ENCODE data around the gene P2RY14.
"Not testable (repeated sequence)": the region's sequence is repeated elsewhere in the genome, so short reads cannot be mapped to it uniquely, and the experiment has no call there.

P2RY14 gene

DNA sequence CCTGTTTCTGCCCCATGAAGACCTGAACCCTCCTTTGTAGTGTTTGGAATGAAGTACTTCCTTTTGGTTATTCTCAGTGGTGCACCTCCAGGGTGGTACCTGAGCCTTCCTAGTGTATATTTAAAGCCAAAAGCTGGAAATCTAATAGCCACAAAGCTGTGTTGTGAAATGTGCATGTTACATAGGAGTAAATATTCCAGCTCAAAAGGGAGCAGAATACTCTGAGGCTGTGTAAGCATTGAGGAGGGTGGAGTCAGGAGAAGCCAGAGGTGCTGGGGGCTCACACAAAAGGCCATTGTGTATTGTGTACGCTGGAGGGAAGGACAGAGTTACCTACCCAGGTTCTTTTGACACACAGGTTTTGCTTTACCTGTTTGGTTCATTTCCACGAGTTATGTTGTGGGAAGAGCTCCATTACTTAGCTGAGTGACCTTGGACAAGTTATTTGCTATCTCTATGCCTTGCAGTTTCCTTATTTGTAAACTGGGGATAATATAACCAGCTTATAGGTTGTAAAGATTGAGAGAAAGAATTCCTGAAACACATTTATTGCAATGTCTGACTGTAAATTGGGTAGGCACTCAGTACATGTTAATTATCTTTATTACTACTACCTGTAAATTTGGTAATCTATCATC is 100.0 kb downstream of the P2RY14 start:
- DNase-seq (ENCODE audit: low read depth) = no peak

DNA sequence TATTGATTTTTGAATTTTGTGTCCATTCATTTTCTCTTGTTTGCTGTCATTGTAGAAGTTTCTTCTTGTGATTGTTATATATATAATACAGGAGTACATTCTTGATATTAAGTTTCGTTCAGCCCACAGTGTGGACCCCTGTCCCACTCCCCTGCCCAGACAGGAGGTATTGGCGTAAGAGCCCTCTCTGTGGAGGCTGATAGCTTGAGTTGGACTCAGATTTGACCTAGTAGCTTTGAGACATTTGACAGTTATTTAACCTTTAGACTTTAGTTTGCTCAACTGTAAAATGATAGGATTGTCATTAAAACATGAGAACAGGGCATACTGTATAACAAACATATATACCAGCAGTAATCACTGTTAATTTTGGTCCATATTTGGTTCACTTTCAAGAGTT is 102.4 kb downstream of the P2RY14 start:
- no peak for DNase-seq (ENCODE audit: low read depth)

DNA sequence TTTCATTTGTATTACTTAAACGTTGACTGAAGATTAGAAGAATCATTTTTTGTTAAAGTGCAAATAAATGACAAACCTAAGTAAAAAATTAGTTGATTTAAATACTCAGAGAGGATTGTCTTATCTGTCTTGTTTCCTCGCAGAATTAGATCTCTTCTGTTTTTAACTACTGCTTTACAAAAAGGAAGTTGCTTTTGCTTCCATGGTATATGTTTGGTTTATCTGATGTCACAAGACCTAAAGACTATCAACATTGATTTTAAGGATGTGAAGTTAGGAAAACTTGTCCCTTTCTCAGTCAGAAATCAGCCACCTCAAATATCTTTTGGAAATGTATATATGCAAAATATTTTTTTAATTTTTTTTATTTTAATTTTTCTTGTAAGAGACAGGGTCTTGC is 104.0 kb downstream of the P2RY14 start:
- DNase-seq (ENCODE audit: low read depth) = no peak

DNA sequence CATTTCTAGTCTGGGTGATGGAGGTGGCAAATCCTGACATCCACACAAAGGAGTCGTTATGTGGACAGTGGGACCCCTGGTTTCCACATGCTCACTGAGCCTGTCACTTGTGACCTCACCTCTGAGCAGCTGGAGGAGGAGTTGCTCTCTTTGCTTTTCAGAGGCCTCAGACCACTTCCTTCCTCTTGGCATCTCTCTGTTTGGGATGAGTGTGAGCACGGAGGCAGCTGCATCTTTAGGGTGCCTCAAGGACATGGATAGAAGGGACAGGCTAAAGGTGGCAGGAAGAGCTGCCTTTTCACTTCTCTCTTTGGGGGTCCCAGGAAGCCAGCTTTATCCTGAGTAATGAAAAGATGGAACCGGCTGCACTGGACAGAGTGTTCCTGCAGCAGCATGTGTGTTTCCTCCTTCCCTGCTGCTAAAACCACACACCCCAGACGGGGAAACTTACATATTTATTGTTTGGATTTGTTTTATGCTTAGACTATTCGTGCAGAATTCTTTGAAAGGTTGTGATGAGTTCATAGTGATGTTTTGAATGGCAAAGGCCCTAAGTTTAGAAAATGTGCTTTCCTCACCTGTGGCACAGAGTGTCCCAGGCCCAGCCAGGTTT is 107.1 kb downstream of the P2RY14 start:
- no peak for DNase-seq (ENCODE audit: low read depth)

DNA sequence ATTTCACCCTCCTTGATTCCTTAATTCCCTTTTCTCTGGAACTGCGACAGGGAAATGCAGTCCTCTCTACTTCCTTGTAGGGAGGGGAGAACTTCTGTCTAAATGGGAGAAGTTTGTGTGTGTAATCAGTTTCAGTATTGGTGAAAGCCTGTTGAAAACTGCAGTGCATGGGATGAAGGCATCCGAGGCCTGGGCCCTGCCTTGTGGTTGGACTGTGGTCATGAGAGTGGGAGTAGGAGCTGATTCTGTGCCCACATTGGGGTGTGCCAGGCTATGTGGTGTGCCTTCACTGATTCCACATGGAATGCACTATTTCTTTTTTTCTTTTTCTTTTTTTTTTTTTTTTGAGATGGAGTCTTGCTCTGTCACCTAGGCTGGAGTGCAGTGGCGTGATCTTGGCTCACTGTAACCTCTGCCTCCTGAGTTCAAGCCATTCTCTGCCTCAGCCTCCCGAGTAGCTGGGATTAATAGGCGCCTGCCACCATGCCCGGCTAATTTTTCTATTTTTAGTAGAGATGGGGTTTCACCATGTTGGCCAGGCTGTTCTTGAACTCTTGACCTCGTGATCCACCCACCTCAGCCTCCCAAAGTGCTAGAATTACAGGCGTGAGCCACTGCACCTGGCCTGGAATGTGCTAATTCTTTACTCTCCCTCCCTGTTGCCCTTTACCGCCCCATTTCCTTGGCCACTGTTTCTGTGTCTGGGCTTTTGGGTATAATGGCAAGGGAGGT is 108.2 kb downstream of the P2RY14 start:
- DNase-seq (ENCODE audit: low read depth) = not testable (repeated sequence)

DNA sequence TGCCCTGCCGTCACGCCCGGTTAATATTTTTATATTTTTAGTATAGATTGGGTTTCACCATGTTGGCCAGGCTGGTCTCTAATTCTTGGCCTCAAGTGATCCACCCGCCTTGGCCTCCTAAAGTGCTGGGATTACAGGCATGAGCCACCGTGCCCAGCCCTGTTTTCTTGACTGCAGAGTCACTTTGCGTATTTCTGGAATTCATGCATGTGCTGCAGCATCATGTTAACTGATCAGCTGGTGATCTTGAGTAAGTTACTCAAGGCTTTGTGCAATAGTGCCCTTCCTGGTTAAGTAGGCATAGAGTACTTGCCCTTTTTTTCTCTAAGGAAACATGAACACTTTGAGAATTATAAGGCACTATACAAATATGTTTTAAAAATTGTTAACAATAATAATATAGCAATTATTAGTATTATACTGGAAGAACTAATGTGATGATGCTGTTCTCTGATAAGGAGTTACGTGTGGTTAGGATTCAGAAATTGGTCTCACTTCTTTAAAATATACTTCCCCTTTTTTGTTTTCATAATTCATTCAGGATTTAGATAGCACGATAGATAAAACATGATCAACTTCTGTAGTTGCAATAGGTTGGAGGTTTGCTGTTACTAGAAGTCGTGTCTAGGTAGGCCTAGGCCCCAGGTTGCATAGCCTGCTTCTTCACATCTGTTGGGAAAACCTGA is 108.9 kb downstream of the P2RY14 start:
- no peak for DNase-seq (ENCODE audit: low read depth)

DNA sequence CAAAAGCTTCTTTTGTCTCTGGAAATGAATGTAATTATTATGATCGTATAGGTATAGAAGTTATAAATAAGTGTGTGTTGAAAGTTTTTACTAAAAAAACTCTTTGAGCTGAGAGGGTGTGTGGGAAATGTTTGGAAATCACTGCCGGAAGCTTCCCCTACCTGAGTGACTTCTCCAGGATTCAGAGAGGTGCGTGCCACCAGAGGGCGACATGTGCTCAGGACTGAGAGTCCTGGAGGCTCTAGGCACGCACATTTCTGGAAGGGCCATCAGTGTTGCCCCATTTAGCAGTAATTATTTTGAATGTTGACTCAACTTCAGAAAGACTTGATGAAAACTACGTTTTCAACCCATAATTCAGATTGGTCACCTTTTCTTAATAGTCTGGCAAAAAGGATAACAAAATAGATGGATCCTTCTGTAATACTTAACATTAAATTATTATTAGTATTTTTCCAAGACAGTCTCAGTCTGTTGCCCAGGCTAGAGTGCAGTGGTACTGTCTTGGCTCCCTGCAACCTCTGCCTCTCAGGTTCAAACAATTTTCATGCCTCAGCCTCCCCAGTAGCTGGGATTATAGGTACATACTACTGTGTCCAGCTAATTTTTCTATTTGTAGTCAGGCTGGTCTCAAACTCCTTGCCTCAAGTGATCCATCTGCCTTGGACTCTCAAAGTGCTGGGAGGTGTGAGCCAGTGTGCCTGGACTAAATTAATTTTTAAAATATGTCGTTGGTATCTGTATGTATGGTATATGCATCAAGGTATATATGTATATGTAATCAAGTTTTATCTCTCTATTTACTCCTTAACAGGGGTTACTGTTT is 109.9 kb downstream of the P2RY14 start:
- DNase-seq (ENCODE audit: low read depth) = no peak

DNA sequence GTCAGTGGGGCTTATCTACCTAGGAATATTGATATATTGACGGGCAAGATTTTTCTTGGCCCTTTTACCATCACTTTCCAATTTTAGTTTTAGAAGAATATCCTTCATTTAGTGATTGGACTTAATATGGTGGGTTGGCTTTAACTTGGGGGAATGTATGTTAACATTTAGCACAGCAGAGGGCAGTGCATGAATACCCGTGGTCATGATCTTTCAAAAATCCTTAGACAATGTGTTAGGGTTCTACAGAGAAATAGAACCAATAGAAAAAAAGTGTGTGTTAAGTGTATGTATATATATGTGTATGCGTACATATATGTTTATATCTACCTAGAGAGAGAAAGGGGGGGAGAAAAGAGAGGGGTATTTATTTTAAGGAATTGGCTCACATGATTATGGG is 112.2 kb downstream of the P2RY14 start:
- DNase-seq (ENCODE audit: low read depth) = no peak

DNA sequence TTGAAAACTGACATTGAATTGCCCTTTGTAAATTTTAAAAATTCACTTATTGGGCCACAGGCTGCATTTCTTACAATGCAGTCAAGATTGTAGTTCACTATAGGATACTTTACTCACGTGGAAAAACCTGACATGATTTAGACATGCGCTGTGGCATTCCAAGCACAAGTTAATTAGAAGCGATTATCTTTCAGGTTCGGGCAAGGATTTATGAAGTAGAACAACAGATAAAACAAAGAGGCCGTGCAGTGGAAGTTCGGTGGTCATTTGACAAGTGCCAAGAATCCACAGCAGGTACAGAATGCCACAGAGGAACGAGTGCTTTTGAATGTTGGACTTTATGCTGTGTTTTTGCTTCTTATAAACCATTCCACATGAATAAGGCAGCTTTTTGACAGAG is 113.1 kb downstream of the P2RY14 start:
- no peak for DNase-seq (ENCODE audit: low read depth)
